Right ventricle myocardium superior (tissue), 1 donor: ENCODE measurements around the gene GPR3. TPM values are rescaled to one million over a fixed set of nuclear protein-coding genes. Genes with fewer than 3 reads are reported as not detected.
"Not testable (repeated sequence)": the region's sequence is repeated elsewhere in the genome, so short reads cannot be mapped to it uniquely, and the experiment has no call there.

Source experiments
- ATAC-seq: fragments of 200-7000 bp; cut with Tn5 transposase; one replicate; pipeline ENCODE4 v1.9.1; 2020; ENCODE audit warnings: mild to moderate bottlenecking; ENCODE audit not compliant: poor library complexity
- DNase-seq: peaks from one replicate; pipeline ENCODE4 v3.0.0-alpha.2; 2020
- intact Hi-C: fragments of 100-400 bp; cut with DNase I; formaldehyde crosslinking; loops from one replicate; pipeline ENCODE4 v1.11.2; 2022
- total RNA-seq: library from RNA; stranded (reverse); fragmentation: NEBNext Ultra II Directional; extraction: Animal tissue kit (Norgen Biotek cat#: 25700); gene quantifications from one replicate; pipeline ENCODE4 v1.2.1, GENCODE V29; 2021
- donor health status: DM: no; HTN: yes; CAD: no; lungs with severe emphysema.

The GPR3 gene
- total RNA-seq, 1 donor from 2014 or later, result 0.24 TPM

DNA sequence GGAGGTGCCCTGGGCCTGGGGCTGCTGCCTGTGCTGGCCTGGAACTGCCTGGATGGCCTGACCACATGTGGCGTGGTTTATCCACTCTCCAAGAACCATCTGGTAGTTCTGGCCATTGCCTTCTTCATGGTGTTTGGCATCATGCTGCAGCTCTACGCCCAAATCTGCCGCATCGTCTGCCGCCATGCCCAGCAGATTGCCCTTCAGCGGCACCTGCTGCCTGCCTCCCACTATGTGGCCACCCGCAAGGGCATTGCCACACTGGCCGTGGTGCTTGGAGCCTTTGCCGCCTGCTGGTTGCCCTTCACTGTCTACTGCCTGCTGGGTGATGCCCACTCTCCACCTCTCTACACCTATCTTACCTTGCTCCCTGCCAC is 1.8 kb downstream of the GPR3 start:
- ATAC-seq (no peak), DNase-seq (no peak)
- intact Hi-C loops, result loop anchor here (2.0 to 10.0 kb wide), 2 partner anchors 93 to 349 kb away; no protein-coding TSS in a partner anchor

DNA sequence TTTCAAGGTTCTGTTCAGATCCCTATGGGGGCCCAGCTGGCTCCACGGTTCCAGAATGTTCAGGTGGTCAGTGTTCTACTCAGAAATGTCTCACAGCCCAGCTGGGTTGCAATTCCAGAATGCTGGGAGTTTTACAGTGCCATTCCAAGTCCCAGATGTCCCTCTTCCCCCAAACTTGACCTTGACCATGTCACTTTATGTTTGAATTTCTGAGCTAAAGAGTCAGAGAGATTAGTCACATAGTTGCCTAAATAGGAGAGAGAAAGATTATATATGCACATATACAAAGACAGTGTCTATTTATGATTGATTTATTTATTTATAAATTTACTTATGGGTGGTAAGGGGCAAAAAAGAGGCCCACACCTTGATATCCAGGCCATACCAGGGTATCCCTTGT is 2.5 kb downstream of the GPR3 start:
- no peak for DNase-seq
- intact Hi-C loops, result loop anchor here (2.0 to 10.0 kb wide), 2 partner anchors 94 to 350 kb away; no protein-coding TSS in a partner anchor
- ATAC-seq, result no peak

DNA sequence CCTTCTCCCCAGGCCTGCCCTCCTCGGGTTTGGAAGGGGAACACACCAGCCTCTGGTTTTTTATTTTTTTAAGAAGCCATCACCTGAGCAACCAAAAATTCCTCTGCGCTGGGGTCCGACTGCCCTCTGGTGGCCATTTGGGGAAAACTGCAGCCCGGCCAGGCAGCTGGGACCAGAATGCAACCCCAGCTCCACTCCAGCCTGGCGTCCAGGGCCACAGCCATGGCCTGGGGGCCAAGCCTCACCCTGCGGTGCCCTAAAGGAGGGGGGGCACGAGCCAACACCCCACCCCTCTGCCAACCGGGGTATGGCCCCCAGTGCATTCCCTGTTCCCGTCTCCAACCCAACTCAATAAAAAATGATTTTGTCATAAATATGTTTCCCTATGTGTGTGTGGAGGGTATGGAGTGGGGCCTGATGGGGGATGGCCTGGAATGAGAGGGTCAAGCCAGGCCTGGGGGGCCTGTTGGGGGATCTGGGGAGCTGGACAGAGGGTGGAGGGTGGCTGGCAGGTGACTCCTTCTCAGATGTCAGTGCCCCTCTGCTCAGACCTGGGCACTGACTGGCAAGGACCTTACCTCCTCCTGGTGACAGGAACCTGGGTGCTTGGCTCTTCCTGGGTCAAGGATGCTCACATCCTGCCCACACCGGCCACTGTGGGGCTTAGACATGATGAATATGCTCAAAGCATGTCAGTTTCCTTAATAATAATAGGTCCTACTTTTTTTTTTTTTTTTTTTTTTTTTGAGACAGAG is 3.2 kb downstream of the GPR3 start:
- peak; percentile 86 for DNase-seq
- intact Hi-C loops, result loop anchor here (2.0 to 10.0 kb wide), 2 partner anchors 95 to 351 kb away; no protein-coding TSS in a partner anchor
- peak; percentile 23 for ATAC-seq

DNA sequence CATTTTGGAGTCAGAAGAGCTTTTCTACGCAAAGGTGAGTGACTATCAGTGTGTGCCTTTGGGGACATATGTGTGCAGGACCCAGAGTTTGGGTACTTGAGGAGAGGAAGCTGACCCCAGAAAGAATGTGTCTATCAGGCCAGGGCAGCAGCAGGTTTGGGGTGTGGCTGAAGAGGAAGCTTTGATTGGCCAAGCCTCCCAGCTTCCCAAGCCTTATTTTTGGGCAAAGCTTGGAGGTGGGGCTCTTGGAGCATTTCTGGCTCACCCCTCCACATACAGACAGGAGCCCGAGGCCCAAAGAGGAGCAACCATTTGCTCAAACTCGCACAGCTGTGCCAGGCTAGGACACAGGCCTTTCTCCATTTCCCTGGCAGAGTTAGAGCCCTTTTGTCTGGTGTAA is 4.7 kb downstream of the GPR3 start:
- ATAC-seq, result no peak
- intact Hi-C loops, result loop anchor here (10.0 kb wide), 1 partner anchor 352 kb away; no protein-coding TSS in a partner anchor

DNA sequence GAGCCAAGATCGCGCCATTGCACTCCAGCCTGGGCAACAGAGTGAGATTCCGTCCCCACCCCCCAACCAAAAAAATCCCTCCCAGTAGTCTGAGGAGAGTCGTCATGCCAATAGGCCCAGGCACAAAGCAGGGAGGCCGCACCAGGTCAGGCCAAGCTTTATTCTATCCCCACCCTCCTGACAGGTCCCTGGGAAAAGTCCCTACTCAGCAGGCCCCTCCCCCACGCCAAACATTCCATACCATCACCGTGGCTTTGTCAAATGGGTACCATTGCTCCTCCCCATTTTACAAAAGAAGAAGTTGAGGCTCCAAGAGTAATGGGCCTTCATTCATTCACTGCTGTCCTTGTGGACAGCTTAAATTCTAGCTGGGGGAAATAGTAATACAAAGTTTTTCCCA is 5.3 kb downstream of the GPR3 start:
- DNase-seq (no peak), ATAC-seq (no peak)
- intact Hi-C loops, result loop anchor here (10.0 kb wide), 1 partner anchor 353 kb away; no protein-coding TSS in a partner anchor

More for the DNA sequence above, 4.7 kb downstream of the GPR3 start:
- no peak for DNase-seq

DNA sequence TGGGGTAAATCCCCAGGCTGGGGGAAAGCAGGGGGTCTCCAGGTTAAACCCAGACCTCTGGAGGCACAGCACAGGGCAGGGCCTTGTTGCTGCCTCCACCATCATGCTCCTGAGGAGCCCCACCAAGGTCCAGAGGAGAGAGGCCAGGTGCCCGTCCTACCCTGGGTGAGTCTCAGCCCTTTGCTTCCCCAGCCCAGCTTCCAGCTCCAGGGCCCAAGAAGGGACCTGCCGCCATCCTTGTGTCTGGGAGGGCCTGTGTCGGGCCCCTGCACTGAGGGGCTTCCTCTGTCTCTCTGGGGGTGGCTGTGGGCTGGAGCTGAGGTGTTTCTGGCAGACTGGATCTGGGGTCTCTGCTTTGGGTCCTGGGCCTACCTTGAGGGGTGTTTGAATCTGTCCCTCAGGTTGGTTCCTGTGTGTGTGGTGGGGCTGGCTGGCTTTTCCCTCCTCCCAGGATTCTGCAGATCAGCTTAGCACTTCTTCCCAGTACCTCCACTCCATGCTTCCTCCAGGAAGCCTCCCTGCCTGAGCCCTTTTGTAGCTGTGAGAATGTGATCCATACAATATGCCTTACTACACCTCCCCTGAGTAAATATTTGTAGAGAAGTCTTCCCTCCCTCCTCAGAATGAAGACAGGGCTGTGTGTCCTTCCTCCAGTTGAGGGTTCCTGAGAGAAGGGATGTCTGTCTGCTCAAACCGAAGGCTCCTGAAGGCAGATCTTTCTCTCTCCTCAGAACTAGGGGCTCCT is 6.2 kb downstream of the GPR3 start:
- intact Hi-C loops, result loop anchor here (10.0 kb wide), 1 partner anchor 354 kb away; no protein-coding TSS in a partner anchor
- ATAC-seq (no peak), DNase-seq (no peak)

DNA sequence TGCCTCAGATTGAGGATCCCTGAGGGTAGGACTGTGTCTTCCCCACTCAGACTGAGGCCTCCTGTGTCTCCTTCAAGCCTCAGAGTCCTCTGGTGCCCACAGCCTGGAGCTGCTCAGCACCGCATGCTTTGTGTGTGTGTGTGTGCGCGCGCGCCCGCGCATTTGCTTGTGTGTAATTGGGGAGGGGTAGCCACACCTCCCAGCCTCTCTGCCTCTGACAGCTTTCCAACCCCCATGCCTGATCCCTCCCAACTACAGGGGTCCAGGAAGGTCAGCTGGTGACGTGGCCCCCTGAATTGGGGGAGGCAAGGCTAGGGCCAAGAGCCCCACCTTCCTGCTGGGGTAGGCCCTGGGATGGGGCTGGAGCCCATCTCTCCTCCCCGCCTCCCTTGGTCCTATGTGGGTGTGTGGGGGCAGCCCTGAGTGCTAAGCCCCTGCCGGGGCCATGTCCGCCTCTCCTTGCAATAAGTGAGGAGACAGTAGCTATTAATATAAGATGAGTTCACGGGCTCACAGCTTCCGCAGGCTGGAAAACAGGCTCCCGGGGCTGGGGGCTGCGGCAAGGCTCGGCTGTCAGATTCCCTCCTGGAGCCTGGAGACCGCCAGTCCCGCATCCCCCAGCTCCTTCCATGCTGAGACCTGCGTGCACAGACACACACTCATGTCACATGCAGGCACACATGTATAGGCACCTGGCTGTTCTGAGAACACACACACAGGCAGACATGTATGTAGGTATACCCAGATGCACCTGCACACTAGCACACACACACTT is 7.0 kb downstream of the GPR3 start:
- intact Hi-C loops, result loop anchor here (5.0 to 10.0 kb wide), 3 partner anchors 208 to 355 kb away; no protein-coding TSS in a partner anchor
- ATAC-seq, result no peak
- no peak for DNase-seq

DNA sequence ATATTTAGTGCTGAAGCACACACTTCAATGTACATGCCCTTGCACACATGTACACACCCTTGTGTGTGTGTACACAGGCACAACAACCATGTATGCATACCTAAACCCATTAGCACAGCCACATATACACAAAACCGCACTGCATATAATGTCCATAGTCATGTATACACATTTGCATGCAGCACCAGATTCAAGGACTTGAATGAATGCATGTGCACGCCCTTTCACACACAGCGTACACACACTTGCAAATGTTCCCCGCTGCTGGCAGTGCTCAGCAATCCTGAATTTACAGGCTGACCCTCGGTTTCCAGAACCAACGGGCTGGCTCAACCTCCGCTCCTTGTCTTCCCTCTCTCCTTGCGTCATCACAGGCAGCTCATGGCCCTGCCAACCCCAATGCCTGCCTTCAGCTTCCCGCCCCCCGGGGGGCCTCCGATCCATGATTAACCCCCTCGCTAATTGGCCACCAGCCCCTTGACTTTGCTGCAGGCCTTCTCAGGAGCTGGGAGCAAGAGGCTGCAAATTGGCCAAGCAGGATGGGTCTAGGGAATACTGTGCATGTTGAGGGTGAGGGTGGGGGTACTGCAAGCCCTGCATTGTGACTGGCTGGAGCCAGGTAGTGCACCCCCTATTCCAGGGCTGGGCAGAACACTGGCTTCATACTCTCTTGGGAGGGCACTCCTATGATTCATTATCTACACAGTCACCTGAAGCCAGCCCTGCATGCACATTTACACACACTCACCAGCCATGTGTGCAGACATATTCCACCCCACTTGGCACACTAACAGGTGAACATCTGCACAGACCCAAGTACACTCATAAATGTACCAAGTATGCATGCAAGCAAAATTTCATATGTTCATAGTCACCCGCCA is 7.9 kb downstream of the GPR3 start:
- ATAC-seq (no peak), DNase-seq (no peak)
- intact Hi-C loops, result loop anchor here (5.0 to 10.0 kb wide), 2 partner anchors 207 to 264 kb away; no protein-coding TSS in a partner anchor

DNA sequence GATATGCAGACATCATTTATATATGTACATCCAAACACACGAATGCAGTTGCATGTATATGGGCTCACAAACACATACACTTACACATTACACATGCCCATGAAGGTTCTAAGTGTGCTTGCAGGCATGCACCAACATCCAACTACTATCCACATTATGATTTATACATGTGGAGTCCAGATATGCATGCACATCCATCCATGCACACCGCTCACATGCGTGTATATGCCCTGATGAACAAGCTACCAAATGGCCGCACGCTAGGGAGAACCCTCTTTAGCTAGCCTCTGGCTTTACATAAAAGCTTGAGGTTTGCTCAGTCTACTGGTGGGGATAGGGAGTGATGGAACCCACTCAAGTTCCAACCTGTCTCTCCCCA is 8.5 kb downstream of the GPR3 start:
- DNase-seq (no peak), ATAC-seq (no peak)
- intact Hi-C loops, result loop anchor here (5.0 to 10.0 kb wide), 2 partner anchors 206 to 264 kb away; no protein-coding TSS in a partner anchor

DNA sequence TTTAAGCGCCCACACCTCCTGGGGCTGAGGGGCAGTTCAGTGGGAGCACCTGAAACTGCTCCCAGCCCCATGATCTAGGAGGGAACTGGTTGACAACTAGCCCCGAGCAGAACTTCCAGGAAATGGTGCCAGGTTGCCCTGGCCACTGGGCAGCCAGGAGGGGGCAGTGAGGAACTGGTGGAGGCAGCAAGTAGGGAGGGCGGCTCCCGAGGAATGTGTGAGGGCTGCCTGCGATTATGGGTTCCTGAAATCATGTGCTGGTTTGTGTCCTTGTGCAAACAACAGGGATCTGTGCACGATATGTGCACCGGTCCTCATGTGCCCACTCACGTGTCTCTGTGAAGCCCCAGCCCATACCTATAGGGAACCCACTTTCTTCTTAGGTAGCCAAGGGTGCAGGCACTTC is 9.9 kb downstream of the GPR3 start:
- ATAC-seq (peak; percentile 59), DNase-seq (peak; percentile 84)
- intact Hi-C loops, result loop anchor here (5.0 to 10.0 kb wide), 2 partner anchors 205 to 262 kb away; no protein-coding TSS in a partner anchor

DNA sequence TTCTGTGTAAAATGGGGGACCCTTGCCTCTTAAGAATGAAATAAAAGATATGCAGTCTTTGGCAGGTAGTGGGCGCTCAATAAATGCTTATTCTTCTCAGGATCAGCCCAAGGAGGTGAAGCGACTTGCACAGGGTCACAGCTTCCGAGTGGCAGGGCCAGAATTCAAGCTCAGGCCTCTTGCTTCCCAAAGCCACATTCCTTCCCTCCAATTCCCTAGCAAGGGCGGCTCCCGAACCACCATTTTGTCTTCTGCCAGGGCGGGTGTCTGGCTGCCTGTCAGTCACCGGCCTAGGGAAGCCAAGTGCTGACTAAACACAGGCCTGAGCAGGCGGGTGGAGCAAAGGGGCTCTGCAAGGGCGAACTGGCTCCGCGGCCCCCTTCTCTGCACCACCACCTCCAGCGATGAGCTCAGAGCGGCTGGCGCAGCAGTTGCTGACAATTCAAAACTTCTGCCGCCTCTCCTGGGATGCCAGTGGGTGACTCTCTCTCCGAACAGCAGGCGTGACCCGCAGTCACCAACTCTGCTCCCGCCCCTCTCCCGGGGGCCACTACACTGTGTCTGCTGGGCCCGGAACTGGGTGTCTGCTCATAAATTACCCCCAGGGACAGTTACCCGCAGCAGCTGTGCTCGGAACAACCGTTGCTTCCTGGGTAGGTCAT is 10.8 kb downstream of the GPR3 start:
- ATAC-seq (peak; percentile 55), DNase-seq (peak; percentile 83)
- intact Hi-C loops, result loop anchor here (5.0 to 10.0 kb wide), 2 partner anchors 204 to 262 kb away; no protein-coding TSS in a partner anchor

DNA sequence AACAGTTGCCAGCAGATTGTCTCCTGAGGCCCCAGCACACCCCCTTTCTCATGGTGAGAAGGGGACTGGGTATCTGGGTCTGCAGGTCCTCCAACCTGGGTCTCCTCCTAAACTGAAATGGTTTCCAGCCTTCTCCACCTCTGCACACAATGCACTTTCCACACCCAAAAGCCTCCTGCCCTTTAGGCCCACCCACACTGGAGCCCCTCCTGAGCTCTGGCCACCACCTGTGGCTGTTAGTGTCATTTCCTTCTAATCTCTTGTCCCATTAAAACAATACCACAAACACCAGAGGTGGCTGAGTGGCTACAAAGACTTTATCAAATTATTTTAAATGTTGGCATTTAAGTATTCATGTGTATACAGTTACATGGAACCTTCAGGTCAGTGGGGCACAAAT is 11.5 kb downstream of the GPR3 start:
- intact Hi-C loops, result loop anchor here (5.0 to 10.0 kb wide), 2 partner anchors 203 to 261 kb away; no protein-coding TSS in a partner anchor
- no peak for ATAC-seq
- DNase-seq, result no peak

DNA sequence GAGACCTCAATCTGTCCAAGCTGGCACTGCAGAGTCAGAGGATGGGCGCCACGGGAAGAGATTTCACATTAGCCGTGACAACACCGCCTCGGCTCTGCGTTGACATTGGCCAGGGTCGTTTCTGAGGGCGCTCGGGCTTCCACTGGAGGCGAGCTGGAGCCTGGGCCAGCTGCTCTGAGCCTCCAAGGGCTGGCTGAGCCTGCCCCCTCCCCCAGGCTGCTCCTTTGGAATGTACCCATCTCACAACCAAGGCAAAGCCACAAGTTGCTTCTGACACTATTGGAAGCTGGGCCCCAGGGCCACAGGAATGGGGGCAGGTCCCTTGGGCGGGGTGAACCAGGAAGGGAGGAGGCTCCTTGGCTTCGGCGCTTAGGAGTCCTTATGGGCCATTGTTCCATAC is 12.7 kb downstream of the GPR3 start:
- ATAC-seq (peak; percentile 25), DNase-seq (peak; percentile 72)
- intact Hi-C loops, result loop anchor here (10.0 kb wide), 1 partner anchor 260 kb away; no protein-coding TSS in a partner anchor

DNA sequence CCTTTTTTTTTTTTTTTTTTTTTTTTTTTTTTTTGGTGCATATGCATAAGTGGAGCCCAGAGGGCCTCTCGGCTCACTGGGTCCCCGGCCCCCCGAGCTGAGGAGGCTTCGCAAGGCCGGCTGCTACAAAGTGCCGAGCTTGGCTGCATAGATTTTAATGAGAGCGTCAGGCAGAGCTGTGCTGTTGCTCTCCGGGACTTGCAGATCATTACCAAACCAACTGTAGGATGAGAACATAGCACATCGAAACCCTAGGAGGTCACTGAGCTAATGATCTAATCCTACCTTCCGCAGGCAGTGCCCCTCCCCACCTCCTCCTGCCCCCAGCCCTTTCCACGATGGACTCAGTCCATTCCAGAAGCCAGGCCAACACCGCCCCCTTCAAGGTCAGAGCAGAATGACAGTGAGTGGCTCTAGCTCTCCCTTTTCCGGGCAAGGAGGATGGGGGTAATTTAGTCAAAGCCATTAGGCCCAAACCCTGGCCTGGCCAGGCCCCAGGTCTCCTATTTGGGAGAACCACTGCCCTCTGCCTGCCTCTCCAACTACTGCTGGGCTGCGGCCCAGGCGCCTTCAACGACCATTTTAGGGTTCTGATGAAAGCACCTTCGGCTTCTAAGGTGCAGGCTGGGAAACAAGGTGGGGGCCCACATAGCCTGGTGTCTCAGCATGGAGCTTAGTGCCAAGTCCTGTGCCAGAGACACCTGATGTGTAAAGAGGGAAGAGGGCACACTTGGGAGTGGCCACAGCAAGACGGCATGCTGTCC is 13.4 kb downstream of the GPR3 start:
- not testable (repeated sequence) for DNase-seq
- intact Hi-C loops, result loop anchor here (10.0 kb wide), 1 partner anchor 259 kb away; no protein-coding TSS in a partner anchor
- ATAC-seq, result peak; percentile 0

DNA sequence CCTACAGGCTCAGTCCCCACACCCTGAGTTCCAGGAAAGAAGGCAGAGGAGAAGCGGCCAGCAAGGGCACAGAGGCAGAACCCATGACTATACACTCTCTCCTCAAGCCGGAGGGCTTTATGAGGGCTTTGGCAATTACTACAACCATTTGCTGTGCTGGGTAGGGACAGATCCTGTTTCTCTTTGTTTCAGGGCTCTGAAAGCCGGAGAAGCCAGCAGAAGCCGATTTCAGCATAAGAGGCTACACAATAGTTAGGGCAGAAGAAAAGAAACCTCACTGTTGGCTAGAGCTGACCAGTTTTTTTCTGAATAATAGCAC is 13.9 kb downstream of the GPR3 start:
- no peak for DNase-seq
- ATAC-seq, result no peak
- intact Hi-C loops, result loop anchor here (10.0 kb wide), 1 partner anchor 258 kb away; no protein-coding TSS in a partner anchor

DNA sequence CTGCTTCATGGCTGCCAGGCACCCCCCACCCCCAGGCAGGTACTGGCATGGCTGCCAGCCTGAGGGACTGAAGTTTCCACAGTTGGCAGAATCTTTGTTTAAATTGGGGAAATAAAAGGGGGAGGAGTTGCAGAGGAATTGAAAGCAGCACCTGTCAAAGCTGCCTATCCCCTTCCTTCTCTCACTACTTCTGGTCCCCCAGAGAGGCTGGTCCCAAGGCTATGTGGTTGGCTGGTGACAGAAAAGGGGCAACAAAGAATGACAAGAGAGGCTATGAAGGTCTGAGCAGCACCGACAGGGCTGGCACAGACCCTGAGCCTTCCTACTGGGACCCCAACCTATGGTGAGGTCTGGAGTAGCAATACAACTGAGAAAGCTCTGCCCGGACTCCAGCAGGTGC is 14.4 kb downstream of the GPR3 start:
- intact Hi-C loops, result loop anchor here (10.0 kb wide), 1 partner anchor 258 kb away; no protein-coding TSS in a partner anchor
- DNase-seq, ATAC-seq: not testable (repeated sequence)
